ENCODE data around the gene LIAS.
A peak's percentile ranks its signal among the peaks of the same experiment; 100 is the strongest.
"Not testable (repeated sequence)": the region's sequence is repeated elsewhere in the genome, so short reads cannot be mapped to it uniquely, and the experiment has no call there.

LIAS gene

GRCh38 chr4:39502019-39502663 lies 43.3 kb downstream of the LIAS start:
- no peak for DNase-seq

- DNase-seq = not testable (repeated sequence)
Observed at GRCh38 chr4:39502664-39503035, 43.8 kb downstream of the LIAS start.

DNA sequence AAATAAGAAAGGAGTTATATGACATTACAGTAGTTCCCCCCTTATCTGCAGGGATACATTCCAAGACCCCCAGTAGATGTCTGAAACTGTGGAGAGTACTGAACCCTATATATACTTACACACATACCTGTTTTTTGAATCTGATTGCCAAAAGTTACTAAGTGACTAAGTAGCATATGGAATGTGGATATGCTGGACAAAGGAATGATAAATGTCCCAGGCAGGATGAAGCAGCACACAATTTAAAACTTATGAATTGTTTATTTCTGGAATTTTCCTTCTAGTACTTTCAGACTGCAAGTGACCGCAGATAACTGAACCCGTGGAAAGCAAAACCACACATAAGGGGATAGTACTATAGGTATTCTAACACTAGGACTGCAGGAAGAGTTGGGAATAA lies 45.7 kb downstream of the LIAS start:
- no peak for DNase-seq

DNA sequence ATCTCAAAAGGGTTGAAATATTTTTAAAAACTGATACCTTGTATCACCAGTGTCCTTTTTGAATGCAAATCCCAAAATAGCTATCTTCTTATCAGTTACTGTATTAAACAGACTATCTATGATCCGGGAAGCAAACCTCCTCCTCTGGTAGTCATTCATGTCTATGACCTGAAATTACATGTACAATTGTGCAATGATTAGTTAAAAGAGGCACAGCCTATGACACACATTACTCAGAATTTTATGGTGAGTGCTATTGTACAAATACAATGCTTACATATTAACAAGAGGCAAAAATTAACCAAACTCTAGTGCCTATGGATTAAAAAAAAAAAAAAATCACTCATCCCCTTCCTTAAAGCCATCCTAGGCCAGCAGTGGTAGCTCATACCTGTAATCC lies 46.7 kb downstream of the LIAS start:
- no peak for DNase-seq

GRCh38 chr4:39510348-39510929 lies 51.6 kb downstream of the LIAS start:
- DNase-seq = no peak

DNA sequence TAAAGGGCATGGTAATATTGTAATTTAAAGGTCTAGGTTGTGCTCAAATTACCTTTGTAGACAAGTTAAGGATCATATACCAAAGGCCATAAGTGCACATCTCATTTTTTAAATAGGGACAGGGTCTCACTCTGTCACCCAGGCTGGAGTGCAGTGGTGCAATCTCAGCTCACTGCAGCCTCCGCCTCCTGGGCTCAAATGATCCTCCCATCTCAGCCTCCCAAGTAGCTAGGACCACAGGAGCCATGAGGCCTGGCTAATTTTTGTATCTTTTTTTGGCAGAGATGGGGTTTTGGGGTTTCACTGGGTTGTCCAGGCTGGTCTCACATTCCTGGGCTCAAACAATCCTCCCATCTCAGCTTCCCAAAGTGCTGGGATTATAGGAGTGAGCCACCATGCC lies 55.4 kb downstream of the LIAS start:
- not testable (repeated sequence) for DNase-seq

DNA sequence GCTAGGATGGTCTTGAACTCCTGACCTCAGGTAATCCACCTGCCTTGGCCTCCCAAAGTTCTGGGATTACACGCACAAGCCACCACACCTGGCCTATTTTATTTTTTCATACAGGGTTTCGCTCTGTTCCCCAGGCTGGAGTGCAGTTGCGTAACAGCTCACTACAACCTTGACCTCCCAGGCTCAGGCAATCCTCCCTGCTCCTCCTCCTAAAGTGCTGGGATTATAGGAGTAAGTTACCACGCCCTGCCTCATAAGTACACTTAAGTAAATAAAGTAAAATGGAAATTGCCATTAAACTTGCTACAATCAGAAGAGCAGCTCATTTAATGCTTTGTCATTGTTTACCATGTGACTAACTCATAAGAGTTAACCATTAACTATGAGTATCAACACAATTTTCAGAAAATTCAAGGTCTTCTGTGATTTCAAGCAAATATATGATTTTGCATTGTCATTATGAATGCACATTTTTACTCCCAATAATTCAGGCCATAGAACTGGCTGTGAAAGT lies 56.1 kb downstream of the LIAS start:
- no peak for DNase-seq

- DNase-seq = not testable (repeated sequence)
Observed at GRCh38 chr4:39515669-39516401, 57.0 kb downstream of the LIAS start.

DNA sequence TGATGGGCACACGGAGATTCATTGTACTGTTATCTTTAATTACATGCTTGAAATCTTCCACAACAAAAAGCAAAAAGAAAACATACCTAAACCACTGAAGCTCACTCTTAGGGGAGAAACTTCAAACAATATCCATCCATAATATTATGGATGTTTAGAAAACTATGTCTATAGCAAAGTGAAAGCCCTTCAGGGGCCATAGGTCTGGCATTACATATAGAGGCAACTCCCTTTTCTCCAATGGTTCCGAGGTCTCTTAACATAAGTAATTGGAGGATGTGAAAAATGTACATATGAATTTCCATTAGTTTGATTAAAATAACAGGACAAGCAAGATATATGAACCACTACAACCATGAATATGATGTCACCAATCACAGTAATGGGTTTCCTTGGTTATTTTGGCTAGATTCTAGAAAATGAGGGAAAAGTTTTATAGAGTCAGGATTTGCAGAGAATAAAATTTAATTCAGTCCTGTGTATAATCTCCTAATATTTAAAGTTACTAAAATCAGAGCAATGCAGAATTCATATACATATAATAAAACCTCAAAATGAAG lies 57.6 kb downstream of the LIAS start:
- DNase-seq = no peak

- no peak for DNase-seq
Observed at GRCh38 chr4:39518484-39518883, 59.6 kb downstream of the LIAS start.

DNA sequence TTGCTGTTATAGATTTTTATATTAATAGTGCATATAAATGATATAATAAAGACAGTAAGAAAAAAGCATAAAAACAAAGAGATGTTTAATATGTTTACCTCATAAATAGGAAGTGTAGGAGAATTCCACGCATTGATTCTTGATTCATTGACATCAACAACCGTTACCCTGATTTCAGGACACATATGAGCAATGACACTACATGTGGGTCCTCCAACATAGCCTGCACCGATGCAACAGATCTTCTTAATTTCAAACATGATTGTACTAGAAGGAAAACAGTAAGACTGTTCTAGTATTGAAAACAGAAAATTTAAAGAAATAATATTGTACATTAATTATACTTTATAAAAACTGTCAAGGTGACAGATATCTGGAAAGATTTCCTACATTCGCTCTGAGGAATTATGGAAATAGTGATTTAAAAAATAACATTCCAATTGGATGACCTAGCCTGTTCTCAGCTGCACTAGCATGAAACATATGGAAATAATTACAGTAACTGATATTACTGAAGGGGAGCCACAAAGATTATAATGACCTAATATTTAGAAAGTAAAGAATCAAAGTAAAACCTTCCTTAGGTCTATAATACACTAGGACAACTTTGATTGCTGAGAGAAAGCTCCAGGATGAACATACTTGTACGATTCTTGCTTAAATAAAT lies 62.5 kb downstream of the LIAS start:
- no peak for DNase-seq

DNA sequence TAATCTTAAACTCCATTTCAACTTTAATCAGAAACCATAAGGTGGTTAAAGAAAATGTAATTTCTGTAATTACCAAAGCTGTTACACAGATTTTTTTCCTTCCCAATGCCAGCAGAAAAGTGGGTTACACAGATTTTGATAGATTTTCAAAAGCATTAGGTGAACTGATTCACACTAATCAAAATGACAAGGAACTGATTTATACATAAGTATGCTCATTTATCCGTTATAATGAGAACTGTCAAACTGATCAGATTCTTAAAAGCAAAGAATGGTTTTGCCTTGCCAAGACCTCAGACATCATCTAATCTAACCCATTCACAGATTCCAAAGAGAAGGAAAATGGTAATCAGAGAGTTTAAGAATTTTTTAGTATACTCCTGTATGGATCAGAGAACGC lies 63.2 kb downstream of the LIAS start:
- no peak for DNase-seq

- DNase-seq = no peak
Observed at GRCh38 chr4:39524161-39524957, 65.5 kb downstream of the LIAS start.

DNA sequence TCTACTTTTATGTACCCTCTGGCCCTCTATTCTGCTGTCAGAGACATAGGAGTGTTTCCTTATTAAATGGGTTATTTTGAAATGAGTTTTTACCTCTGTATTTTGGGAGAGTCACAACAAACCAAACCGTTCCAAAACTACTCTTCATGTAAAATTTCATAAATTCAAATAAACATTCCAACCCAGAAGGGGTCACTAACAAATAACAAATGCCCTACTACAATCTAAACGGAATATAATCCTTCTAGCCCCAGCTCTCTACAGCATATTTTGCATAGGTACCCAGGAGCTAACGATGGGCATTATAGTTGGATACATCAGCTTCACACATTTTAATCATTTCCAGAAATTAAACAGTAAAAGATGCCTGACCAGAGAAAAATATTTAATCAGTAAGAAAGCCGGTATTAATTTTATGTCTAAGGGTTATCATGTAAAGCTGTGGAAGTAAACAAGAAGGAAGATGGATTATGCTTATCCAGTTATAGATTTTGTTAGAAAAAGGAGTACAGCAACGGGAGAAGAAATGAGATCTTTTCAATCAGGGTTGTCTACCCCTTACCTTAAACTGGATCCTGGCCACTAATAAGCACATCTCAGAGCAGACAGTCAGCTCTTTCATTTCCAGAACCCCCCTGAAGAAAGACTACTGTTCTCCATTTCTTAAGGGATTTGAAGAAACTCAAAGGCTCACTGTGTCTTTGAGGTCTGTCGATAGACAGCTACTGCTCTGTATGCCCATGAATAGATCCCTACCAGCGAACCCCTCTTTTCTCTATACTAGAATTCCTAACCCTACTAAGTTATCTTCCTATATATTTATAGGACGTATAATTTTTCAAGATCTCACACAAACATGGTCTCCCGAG lies 67.2 kb downstream of the LIAS start:
- no peak for DNase-seq

GRCh38 chr4:39526765-39527295 lies 68.0 kb downstream of the LIAS start:
- DNase-seq = no peak

GRCh38 chr4:39527296-39528060 lies 68.6 kb downstream of the LIAS start, which contains the start of gene UGDH:
Gene UGDH, minus strand, starts transcription at chr4:39527439. Its CDS starts 5,927 bp downstream, at chr4:39521512.
- peak; percentile 91 for DNase-seq

DNA sequence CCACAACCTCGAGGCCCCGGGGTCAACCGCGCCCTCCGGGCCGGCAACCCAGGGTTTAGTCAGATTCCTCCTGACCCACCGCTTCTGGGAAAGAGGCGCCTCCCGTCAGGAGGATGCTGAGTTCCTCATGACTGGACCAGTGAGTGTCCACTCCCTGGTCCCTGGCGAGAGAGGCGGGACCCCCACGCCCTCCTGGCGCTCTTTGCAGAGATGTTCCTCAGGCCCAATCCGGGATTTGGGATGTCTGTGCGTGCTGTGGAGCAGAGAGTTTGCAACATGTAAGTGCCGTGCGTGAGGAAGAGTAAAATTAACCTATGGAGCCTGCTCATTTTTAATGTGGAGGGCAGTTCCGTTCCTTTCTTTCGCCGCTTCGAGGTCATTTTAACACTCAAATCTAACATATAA lies 69.2 kb downstream of the LIAS start:
- DNase-seq = no peak

Data from NCI-H2029 (cell line).